ENCODE measurements around the gene AMZ2. TPM values are rescaled to one million over a fixed set of nuclear protein-coding genes. Genes with fewer than 3 reads are reported as not detected.
"Not testable (repeated sequence)": the region's sequence is repeated elsewhere in the genome, so short reads cannot be mapped to it uniquely, and the experiment has no call there.

AMZ2 gene
- total and polyA plus RNA-seq, 4 donors: 27.1 to 55.2 (median 44.9) TPM

- 3 to 5% methylated on average over 30 of the region's 30 CpGs for WGBS, 2 donors
- Histone ChIP-seq H3K9me3 (ENCODE audit: control insufficient read depth in 4 of 4, insufficient read depth in 3 of 4, low read length in 3 of 4) (peaks cover 0 to 5% (median 0%) of the 10 kb centered on the region in 4 donors), H3K4me1 (ENCODE audit: control insufficient read depth in 5 of 5, insufficient read depth in 5 of 5, low read length in 5 of 5) (peaks cover 0 to 40% (median 20%) of the 10 kb centered on the region in 5 donors), H3K4me3 (no peak overlapping the region), H3K27me3 (ENCODE audit: control insufficient read depth in 3 of 3, insufficient read depth in 3 of 3, low read length in 2 of 3) (peaks cover 0 to 54% (median 42%) of the 10 kb centered on the region in 3 donors), H3K27ac (ENCODE audit: low read depth in 1 of 2, low read length in 1 of 2) (no peak overlapping the region), H3K36me3 (ENCODE audit: control insufficient read depth in 4 of 4, insufficient read depth in 4 of 4, low read length in 4 of 4) (no peaks in the 10 kb centered on the region), H3K9ac (ENCODE audit: insufficient read depth in 1 of 2, low read length in 2 of 2) (no peak overlapping the region)
- no peak for TF ChIP-seq CTCF (IDR thresholded peaks at IDR 0.05; ENCODE audit: control extremely low read depth, extremely low read depth)
- ATAC-seq (ENCODE audit: insufficient read depth, low FRiP score) (no peak), DNase-seq (peak in 1 of 3 donors; percentile 15)
These were observed 47.8 kb upstream of the AMZ2 start for GRCh38 chr17:68199837-68200688.

GRCh38 chr17:68200689-68201417, 47.0 kb upstream of the AMZ2 start:
- ATAC-seq (ENCODE audit: insufficient read depth, low FRiP score) (peak; percentile 42), DNase-seq (peak; percentile 85 to 91 (median 90))
- Histone ChIP-seq H3K27me3 (ENCODE audit: control insufficient read depth in 3 of 3, insufficient read depth in 3 of 3, low read length in 2 of 3) (peaks cover 0 to 46% (median 34%) of the 10 kb centered on the region in 3 donors), H3K9ac (ENCODE audit: insufficient read depth in 1 of 2, low read length in 2 of 2) (no peak overlapping the region), H3K27ac (ENCODE audit: low read depth in 1 of 2, low read length in 1 of 2) (no peak overlapping the region), H3K4me3 (no peak overlapping the region), H3K4me1 (ENCODE audit: control insufficient read depth in 5 of 5, insufficient read depth in 5 of 5, low read length in 5 of 5) (peaks cover 0 to 39% (median 20%) of the 10 kb centered on the region in 5 donors), H3K36me3 (ENCODE audit: control insufficient read depth in 4 of 4, insufficient read depth in 4 of 4, low read length in 4 of 4) (no peaks in the 10 kb centered on the region), H3K9me3 (ENCODE audit: control insufficient read depth in 4 of 4, insufficient read depth in 3 of 4, low read length in 3 of 4) (peaks cover 0 to 5% (median 0%) of the 10 kb centered on the region in 4 donors)
- whole genome bisulfite sequencing, 2 donors: 2% methylated on average over 27 to 31 of the region's 31 CpGs
- TF ChIP-seq CTCF (IDR thresholded peaks at IDR 0.05; ENCODE audit: control extremely low read depth, extremely low read depth): peak; percentile 71

- not testable (repeated sequence) for H3K9me3 ChIP-seq (ENCODE audit: control insufficient read depth in 4 of 4, insufficient read depth in 3 of 4, low read length in 3 of 4); H3K9ac ChIP-seq (ENCODE audit: insufficient read depth in 1 of 2, low read length in 2 of 2); H3K27ac ChIP-seq (ENCODE audit: low read depth in 1 of 2, low read length in 1 of 2); DNase-seq; H3K36me3 ChIP-seq (ENCODE audit: control insufficient read depth in 4 of 4, insufficient read depth in 4 of 4, low read length in 4 of 4); ATAC-seq (ENCODE audit: insufficient read depth, low FRiP score); H3K4me3 ChIP-seq
- Histone ChIP-seq H3K27me3 (ENCODE audit: control insufficient read depth in 3 of 3, insufficient read depth in 3 of 3, low read length in 2 of 3) (peaks cover 0 to 43% (median 30%) of the 10 kb centered on the region in 3 donors), H3K4me1 (ENCODE audit: control insufficient read depth in 5 of 5, insufficient read depth in 5 of 5, low read length in 5 of 5) (peaks cover 0 to 34% (median 20%) of the 10 kb centered on the region in 5 donors)
- WGBS, 2 donors: 43 to 49% methylated on average over 3 of the region's 3 CpGs
These were observed 46.4 kb upstream of the AMZ2 start for GRCh38 chr17:68201418-68201771.

GRCh38 chr17:68202321-68202720, 45.5 kb upstream of the AMZ2 start:
- not testable (repeated sequence) for H3K36me3 ChIP-seq (ENCODE audit: control insufficient read depth in 4 of 4, insufficient read depth in 4 of 4, low read length in 4 of 4); H3K4me3 ChIP-seq; DNase-seq; ATAC-seq (ENCODE audit: insufficient read depth, low FRiP score); H3K9ac ChIP-seq (ENCODE audit: insufficient read depth in 1 of 2, low read length in 2 of 2); H3K27ac ChIP-seq (ENCODE audit: low read depth in 1 of 2, low read length in 1 of 2); H3K9me3 ChIP-seq (ENCODE audit: control insufficient read depth in 4 of 4, insufficient read depth in 3 of 4, low read length in 3 of 4)
- 96 to 100% methylated on average over 2 of the region's 2 CpGs for WGBS, 2 donors
- peaks cover 0 to 34% (median 27%) of the 10 kb centered on the region in 3 donors for H3K27me3 ChIP-seq (ENCODE audit: control insufficient read depth in 3 of 3, insufficient read depth in 3 of 3, low read length in 2 of 3)
- peaks cover 0 to 26% (median 16%) of the 10 kb centered on the region in 5 donors for H3K4me1 ChIP-seq (ENCODE audit: control insufficient read depth in 5 of 5, insufficient read depth in 5 of 5, low read length in 5 of 5)
